DMS53 treated with DMSO at 0.1 percent for 48 hours (cell line): Measurements from ENCODE around the gene AFF1.

ENCODE experiments used
- DNase-seq: peaks from one replicate; lab custom pipeline; 2025; ENCODE audit not compliant: unreplicated experiment; lab: John Stamatoyannopoulos, UW

The AFF1 gene

GRCh38 chr4:87108142-87108546 is 173.3 kb downstream of the AFF1 start:
- DNase-seq = no peak

DNA sequence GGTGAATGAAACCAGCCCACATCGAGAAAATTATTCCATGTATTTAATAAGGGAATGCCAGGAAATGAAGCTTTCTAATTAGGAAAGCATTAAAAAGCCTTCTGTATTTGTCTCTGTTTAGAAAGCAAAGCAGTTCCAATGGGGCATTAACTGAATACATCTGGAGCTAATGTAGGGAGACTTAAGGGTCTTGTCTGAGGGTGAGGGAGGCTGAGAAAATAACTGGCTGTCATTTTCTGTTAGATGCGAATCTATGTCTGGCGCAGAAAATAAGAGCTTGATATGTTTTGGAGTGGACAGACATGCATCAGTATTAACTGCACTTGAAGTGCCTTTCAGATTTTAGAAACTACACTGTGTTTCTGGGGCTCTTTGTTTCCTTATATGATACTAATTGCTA is 174.3 kb downstream of the AFF1 start:
- DNase-seq = no peak

DNA sequence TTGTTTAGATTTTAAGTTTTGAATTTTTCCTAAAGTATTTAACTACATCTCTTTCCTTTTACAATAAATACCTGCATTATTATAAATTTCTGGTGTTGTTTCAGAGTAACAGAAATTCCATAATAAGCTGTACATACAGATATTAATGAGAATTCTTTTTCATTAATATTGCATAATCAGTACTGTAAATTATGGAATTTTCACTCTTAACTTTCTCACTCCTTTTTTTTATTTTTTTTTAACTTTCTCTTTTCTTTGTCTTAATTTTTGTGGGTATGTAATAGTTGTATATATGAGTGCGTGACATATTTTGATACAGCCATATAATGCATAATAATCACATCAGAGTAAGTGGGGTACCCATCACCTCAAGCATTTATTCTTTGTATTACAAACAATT is 175.1 kb downstream of the AFF1 start:
- DNase-seq = no peak

- DNase-seq = no peak
Observed at GRCh38 chr4:87112063-87112462, 177.3 kb downstream of the AFF1 start.

DNA sequence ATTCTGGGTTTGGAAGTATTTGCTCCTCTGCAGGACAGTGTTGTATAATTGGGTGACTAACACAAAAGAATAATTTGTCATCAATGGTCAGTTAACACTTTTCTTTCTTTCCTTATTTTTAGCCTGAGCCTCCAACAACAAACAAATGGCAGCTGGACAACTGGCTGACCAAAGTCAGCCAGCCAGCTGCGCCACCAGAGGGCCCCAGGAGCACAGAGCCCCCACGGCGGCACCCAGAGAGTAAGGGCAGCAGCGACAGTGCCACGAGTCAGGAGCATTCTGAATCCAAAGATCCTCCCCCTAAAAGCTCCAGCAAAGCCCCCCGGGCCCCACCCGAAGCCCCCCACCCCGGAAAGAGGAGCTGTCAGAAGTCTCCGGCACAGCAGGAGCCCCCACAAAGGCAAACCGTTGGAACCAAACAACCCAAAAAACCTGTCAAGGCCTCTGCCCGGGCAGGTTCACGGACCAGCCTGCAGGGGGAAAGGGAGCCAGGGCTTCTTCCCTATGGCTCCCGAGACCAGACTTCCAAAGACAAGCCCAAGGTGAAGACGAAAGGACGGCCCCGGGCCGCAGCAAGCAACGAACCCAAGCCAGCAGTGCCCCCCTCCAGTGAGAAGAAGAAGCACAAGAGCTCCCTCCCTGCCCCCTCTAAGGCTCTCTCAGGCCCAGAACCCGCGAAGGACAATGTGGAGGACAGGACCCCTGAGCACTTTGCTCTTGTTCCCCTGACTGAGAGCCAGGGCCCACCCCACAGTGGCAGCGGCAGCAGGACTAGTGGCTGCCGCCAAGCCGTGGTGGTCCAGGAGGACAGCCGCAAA is 179.6 kb downstream of the AFF1 start:
- DNase-seq = no peak

GRCh38 chr4:87116231-87116630 is 181.4 kb downstream of the AFF1 start:
- no peak for DNase-seq

DNA sequence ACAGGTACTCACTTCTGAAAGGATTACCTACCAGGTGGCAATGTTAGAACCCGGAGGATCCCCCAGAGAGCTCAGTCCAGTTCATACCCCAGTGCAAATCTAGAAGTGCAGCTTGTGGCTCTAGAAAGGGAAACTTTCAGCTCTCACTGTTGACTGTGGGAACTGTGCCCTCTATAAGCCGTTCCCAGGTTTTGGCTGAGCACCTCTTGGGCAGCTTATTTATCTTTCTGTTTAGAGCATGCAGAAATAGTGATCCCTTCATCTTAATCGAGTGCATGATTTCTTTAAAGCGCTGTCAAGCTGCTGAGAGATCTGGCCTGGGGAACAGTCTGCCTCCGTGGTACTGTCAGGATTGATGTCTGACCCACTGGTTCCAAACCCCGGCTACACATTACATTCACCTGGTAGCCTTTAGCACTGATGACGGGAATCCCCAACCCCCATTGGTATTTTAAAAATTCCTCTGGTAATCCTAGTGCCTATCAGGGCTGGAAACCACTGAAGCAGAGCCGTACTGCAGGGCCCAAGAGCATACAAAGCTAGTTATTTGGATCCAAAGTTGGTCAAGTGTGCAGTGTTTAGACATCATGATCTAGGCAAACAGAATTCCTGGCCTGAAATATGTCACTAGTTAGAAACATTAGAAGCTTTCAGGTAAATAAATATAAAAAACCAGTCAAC is 182.4 kb downstream of the AFF1 start:
- DNase-seq = no peak

DNA sequence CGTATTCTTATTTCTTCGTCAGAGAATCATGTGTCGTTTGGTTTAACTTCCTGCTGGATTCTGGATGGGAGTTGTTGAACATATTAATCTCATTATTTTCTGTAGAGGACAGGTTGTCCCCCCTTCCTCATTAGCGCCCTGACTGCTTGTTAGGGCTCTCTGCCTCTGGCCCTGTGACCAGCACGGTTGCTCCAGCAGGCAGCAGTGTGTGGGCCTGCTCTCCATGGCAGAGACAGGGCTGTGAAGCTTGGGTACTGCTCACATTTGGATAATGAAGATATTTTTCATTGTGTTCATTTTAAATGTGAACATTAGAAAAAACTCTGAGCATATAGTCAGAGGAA is 182.9 kb downstream of the AFF1 start:
- no peak for DNase-seq

- DNase-seq = no peak
Observed at GRCh38 chr4:87118421-87118820, 183.6 kb downstream of the AFF1 start.

DNA sequence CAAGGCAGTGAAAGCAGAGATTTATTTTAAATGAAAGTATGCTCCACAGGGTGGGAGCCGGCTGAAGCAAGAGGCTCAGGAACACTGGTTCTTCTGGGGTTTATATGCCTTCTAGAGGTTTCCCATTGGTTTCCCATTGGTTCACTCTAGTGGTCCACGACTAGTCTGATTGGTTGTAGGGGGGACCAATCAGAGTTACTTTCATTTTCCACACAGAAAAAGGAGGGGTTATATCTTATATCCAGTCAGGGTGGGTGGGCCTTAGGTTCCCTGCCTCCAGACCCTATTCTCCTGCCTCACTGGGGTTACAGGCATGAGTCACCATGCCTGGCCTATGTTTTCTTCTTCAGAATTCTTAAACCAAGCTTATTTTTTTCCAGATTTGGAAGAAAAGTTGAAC is 184.0 kb downstream of the AFF1 start:
- no peak for DNase-seq

DNA sequence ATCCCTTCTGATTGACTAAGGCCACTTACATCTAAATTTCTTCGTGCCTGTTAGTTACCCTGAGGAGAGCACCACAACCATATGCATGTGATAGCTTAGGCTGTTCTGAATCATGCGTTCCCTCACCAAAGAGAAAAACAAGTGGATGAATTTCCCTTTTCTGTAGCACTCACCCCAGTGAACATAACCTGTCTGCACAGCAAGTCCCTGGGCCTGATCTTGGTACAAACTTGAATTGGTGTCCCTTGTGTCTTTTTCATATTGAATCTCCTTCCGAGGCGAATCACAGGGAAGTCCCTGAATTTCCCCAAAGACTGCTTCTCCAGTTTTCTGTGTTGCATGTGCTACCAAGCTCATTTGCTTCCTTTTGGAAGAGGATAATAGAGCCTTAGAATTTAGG is 185.2 kb downstream of the AFF1 start:
- DNase-seq = no peak

DNA sequence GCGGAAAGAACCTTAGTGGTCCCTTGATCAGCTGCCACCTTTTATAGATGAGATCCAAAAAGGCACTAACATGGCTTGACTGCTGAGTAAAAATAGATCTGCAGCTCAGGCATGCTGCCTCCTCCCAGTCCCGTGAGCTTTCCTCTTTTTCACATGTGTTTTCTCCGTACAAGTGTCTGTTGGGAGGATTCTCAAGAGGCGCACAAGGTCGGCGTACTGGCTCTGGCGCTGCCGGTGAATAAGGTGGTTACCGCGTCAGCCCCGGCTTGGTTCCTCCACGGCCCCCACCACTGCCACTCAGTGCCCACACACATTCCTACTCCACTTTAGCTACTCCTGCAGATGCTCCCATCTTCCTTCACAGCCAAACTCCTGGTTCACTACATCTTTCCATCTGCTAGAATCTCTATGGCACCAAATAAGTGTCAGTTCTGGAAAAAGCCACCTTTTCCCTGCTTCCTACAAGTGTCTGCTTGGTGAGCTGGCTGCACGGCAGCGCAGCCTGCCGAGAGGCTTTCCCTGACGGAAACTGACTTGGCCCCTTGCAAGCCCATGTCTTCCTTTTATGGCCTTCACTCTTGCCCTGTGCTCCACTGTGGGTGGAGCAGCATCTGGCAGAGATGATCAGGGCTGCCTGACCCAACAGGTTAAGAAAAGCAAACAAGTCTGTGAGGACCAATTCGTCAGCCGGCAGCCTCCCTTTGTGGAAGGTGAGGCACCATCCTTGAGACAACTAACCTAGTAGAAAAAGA is 185.8 kb downstream of the AFF1 start:
- DNase-seq = no peak

GRCh38 chr4:87121341-87122065 is 186.7 kb downstream of the AFF1 start:
- no peak for DNase-seq

DNA sequence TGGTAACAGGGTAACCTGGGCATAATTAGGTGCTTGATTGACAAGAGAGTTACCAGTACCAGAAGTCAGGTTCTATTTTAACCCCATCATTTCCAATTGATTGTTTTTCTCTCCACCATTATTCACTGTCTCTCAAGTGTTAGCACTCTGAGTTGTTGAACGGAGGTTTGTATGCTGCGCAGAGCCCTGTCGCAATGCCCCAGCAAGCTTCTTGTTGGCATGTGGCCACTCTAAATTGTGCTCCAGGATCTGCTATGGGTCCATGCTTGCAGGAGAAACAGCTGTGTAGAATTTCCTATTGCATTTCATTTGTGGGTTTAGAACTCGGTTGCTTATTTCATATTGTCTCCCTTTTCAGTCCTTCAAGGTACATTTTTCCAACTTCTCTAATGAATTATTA is 187.4 kb downstream of the AFF1 start:
- no peak for DNase-seq

GRCh38 chr4:87126056-87126455 is 191.2 kb downstream of the AFF1 start:
- DNase-seq = no peak

DNA sequence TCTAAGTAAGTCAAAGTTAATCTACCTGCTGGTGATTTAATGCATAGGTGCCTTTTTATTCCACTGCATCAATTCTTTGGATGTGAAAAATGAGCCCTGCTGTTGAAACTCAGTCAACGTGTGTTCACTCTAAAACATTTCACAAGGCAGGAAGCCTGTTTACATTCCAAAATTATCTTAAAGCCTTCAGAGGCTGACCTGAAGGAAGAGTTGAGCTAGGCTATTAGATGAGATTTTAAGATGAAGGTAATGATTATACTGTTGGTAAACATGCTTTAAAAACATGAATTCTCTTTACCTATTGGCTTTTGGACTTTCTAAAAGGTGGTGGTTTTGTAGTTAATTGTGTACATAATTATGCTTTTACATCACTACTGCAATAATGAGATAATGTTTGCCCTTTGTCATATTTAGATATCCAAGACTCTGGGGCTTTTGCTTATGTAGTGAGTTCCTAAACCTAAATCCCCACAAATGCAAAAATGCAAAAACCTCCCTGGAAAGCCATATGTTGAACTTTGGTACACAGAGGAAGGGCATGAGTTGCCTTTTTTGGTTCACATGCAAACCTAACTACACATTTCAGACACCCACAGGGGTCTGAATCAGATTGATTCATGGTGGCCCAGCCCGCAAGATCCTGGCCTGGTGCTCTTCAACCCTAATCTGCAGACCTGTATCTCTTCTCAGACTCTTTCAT is 193.3 kb downstream of the AFF1 start:
- DNase-seq = no peak

GRCh38 chr4:87129681-87130080 is 194.9 kb downstream of the AFF1 start:
- DNase-seq = no peak

DNA sequence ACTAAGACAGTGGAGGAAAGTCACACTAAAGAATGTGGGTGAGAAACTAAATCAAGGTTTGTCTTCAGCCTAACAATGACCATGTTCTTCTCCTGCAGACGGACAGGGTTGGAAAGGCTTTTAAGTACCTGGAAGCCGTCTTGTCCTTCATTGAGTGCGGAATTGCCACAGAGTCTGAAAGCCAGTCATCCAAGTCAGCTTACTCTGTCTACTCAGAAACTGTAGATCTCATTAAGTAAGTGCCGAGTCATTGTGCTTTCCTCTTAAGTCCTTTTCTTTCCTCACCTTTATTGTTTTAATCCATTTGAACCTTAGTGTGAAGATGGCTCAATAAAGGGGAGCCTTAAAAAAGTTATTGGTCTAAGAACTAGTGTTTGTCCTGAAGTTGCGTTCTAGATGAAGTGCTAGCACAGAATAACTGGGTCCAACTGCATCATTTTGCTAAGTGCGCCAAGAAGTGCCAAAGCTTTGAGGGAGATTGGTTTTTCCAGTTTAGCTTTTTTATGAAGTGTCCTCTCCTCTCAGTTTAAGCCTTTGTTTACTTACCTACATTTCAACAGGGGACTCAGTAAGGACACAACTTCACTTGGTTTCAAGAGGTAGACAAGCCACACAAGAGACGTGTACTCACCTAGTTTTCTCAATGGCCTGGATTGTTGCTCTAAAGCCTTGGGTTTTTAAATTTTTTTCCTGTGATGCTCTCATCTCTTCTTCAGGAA is 196.3 kb downstream of the AFF1 start:
- DNase-seq = no peak

- no peak for DNase-seq
Observed at GRCh38 chr4:87132035-87132434, 197.2 kb downstream of the AFF1 start.

GRCh38 chr4:87133183-87133582 is 198.4 kb downstream of the AFF1 start:
- no peak for DNase-seq
